ENCODE measurements around the gene TRIM59. TPM values are rescaled to one million over a fixed set of nuclear protein-coding genes. Genes with fewer than 3 reads are reported as not detected.

TRIM59 gene
- total and polyA plus RNA-seq, 10 of the 15 experiments (the other 5 are each of a cell fraction or from before 2014, with no cell fraction given), result 14.4 to 105 (median 33.3) TPM

GRCh38 chr3:160498202-160498601, 48.6 kb upstream of the TRIM59 start (continued):
- no peak for TF ChIP-seq TCF3 (IDR thresholded peaks at IDR 0.05; ENCODE audit: borderline replicate concordance, insufficient read depth, low read depth, low read length)
- TF ChIP-seq E4F1 (IDR thresholded peaks at IDR 0.05; ENCODE audit: borderline replicate concordance, partially characterized antibody), result no peak

- POLR2A ChIA-PET, result no interaction called here
- no TSS peak for BruUV-seq (replicated peaks)
- no peak for TF ChIP-seq USF1 (IDR thresholded peaks at IDR 0.05; ENCODE audit: borderline replicate concordance, extremely low read length, insufficient read depth, low read depth, low read length)
- TF ChIP-seq, protein P1, sequence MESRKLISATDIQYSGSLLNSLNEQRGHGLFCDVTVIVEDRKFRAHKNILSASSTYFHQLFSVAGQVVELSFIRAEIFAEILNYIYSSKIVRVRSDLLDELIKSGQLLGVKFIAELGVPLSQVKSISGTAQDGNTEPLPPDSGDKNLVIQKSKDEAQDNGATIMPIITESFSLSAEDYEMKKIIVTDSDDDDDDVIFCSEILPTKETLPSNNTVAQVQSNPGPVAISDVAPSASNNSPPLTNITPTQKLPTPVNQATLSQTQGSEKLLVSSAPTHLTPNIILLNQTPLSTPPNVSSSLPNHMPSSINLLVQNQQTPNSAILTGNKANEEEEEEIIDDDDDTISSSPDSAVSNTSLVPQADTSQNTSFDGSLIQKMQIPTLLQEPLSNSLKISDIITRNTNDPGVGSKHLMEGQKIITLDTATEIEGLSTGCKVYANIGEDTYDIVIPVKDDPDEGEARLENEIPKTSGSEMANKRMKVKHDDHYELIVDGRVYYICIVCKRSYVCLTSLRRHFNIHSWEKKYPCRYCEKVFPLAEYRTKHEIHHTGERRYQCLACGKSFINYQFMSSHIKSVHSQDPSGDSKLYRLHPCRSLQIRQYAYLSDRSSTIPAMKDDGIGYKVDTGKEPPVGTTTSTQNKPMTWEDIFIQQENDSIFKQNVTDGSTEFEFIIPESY (IDR thresholded peaks at IDR 0.05), result no peak
- TF ChIP-seq MYC (IDR thresholded peaks at IDR 0.05; ENCODE audit: insufficient read depth, insufficient read length, insufficient replicate concordance, low read length, severe bottlenecking), result no peak
- no peak for TF ChIP-seq BACH1 (IDR thresholded peaks at IDR 0.05; ENCODE audit: borderline replicate concordance)
- no peaks in the 10 kb centered on the region for H3K9me3 ChIP-seq (replicated peaks; ENCODE audit: control insufficient read depth, insufficient read depth, low read length)
- SMC1A ChIA-PET (ENCODE audit: uncharacterized antibody, unreplicated experiment), result no interaction called here
- H3K4me3 ChIP-seq, result no peak overlapping the region
- RAD21 ChIA-PET (ENCODE audit: unreplicated experiment), result no interaction called here
- no peak overlapping the region for H3K9ac ChIP-seq (ENCODE audit: control insufficient read depth, insufficient read depth, low read length)
- no peaks in the 10 kb centered on the region for H3K36me3 ChIP-seq (ENCODE audit: control insufficient read depth in 2 of 2, insufficient read depth in 2 of 2, low read length in 1 of 2)
- H3K79me2 ChIP-seq (ENCODE audit: control insufficient read depth, insufficient read depth, low read length), result no peaks in the 10 kb centered on the region
- H3K27me3 ChIP-seq (replicated peaks in 1 of 2; ENCODE audit: control insufficient read depth in 2 of 2, insufficient read depth in 2 of 2, low read length in 1 of 2), result no peaks in the 10 kb centered on the region
- intact Hi-C loops (cut with micrococcal nuclease; ENCODE audit: unreplicated experiment) (no loop called here), in situ Hi-C loops (cut with MboI) (no loop called here)
- DNase-seq (ENCODE audit: low read depth, low spot score), result no peak
- H2AFZ ChIP-seq (ENCODE audit: control insufficient read depth, low read depth, low read length), result no peak overlapping the region
- FAIRE-seq, result no peak
- no peak overlapping the region for H3K27ac ChIP-seq (ENCODE audit: control insufficient read depth, insufficient read depth)
- no peak overlapping the region for H3K4me2 ChIP-seq (ENCODE audit: control insufficient read depth, insufficient read depth)
- H4K20me1 ChIP-seq (ENCODE audit: control insufficient read depth, insufficient read depth), result no peaks in the 10 kb centered on the region
- CTCF ChIA-PET, result no interaction called here
- peaks cover 3% of the 10 kb centered on the region; the same call in 1 of the 2 replicates for H3K4me1 ChIP-seq (ENCODE audit: control insufficient read depth, insufficient read depth, low read length)
- ATAC-seq, result no peak
Observed at GRCh38 chr3:160490166-160490565, 40.6 kb upstream of the TRIM59 start.
